GM12892 (cell line): ENCODE data around the gene CD82.

Experiments
- DNase-seq: peaks from one replicate; pipeline ENCODE4 v3.0.0; 2011; ENCODE audit not compliant: insufficient read length
- FAIRE-seq: peaks from 2 replicates; lab custom pipeline; 2011; peaks lifted over from hg19 to GRCh38; lab: Jason Lieb, UNC
- POLR2A ChIP-seq: IDR thresholded peaks from 2 replicates; pipeline ENCODE4 v1.6.1; 2011; ENCODE audit warnings: low read depth, low read length, control low read depth
- POLR2AphosphoS5 ChIP-seq: IDR thresholded peaks from 2 replicates; pipeline ENCODE4 v1.6.1; 2011; ENCODE audit warnings: low read depth, low read length, control low read depth
- TAF1 ChIP-seq: IDR thresholded peaks from 2 replicates; pipeline ENCODE4 v1.6.1; 2011; ENCODE audit warnings: low read depth, mild to moderate bottlenecking, control low read depth, low read length, borderline replicate concordance

Gene CD82

GRCh38 chr11:44618561-44619425, 53.3 kb downstream of the CD82 start:
- FAIRE-seq, result no peak
- no peak for DNase-seq
- no peak for TF ChIP-seq POLR2AphosphoS5
- no peak for TF ChIP-seq TAF1
- TF ChIP-seq POLR2A, result no peak

- no peak for FAIRE-seq
Measured at GRCh38 chr11:44620328-44620725, 54.9 kb downstream of the CD82 start.

GRCh38 chr11:44621140-44621681, 55.7 kb downstream of the CD82 start:
- peak; percentile 70 for FAIRE-seq
- DNase-seq, result peak; percentile 72
- TF ChIP-seq POLR2AphosphoS5, result peak; percentile 36; the same call in 1 of the 2 replicates
- TF ChIP-seq TAF1, result no peak
- TF ChIP-seq POLR2A, result 0 out of 2 replicates have a peak, but pooled peaks have one; percentile 37

More at GRCh38 chr11:44620328-44620725, 54.9 kb downstream of the CD82 start:
- TF ChIP-seq TAF1 (no peak), POLR2AphosphoS5 (no peak), POLR2A (no peak)
- DNase-seq, result no peak

GRCh38 chr11:44621784-44622183, 56.3 kb downstream of the CD82 start:
- DNase-seq (peak; percentile 2), FAIRE-seq (no peak)
- TF ChIP-seq TAF1, result no peak
- TF ChIP-seq POLR2AphosphoS5, result no peak
- no peak for TF ChIP-seq POLR2A

GRCh38 chr11:44622190-44622650, 56.8 kb downstream of the CD82 start:
- FAIRE-seq, result no peak
- TF ChIP-seq POLR2AphosphoS5 (0 out of 2 replicates have a peak, but pooled peaks have one; percentile 29), POLR2A (no peak), TAF1 (no peak)
- DNase-seq, result peak; percentile 2

GRCh38 chr11:44622721-44623258, 57.3 kb downstream of the CD82 start:
- TF ChIP-seq POLR2AphosphoS5 (no peak), POLR2A (no peak; the same call in 1 of the 2 replicates), TAF1 (no peak)
- DNase-seq (peak; percentile 4), FAIRE-seq (no peak)

GRCh38 chr11:44623341-44623730, 57.9 kb downstream of the CD82 start:
- FAIRE-seq (peak; percentile 80), DNase-seq (peak; percentile 10)
- TF ChIP-seq POLR2AphosphoS5, result peak; percentile 83; the same call in 1 of the 2 replicates
- TF ChIP-seq TAF1, result no peak
- peak; percentile 64; the same call in 1 of the 2 replicates for TF ChIP-seq POLR2A

- peak; percentile 3 for DNase-seq
- no peak for FAIRE-seq
- TF ChIP-seq TAF1 (no peak), POLR2AphosphoS5 (peak; percentile 17; the same call in 1 of the 2 replicates), POLR2A (peak; percentile 3; the same call in 1 of the 2 replicates)
Measured at GRCh38 chr11:44623731-44624491, 58.4 kb downstream of the CD82 start.

- FAIRE-seq (no peak), DNase-seq (no peak)
- TF ChIP-seq TAF1, result no peak
- TF ChIP-seq POLR2A, result peak; percentile 2; the same call in 1 of the 2 replicates
- no peak for TF ChIP-seq POLR2AphosphoS5
Measured at GRCh38 chr11:44624761-44625221, 59.3 kb downstream of the CD82 start.

- TF ChIP-seq POLR2A, result no peak; the same call in 1 of the 2 replicates
- no peak for TF ChIP-seq TAF1
- no peak for TF ChIP-seq POLR2AphosphoS5
- DNase-seq, result no peak
- FAIRE-seq, result no peak
Measured at GRCh38 chr11:44625759-44626523, 60.5 kb downstream of the CD82 start.

GRCh38 chr11:44626645-44627044, 61.2 kb downstream of the CD82 start:
- FAIRE-seq (no peak), DNase-seq (no peak)
- no peak for TF ChIP-seq TAF1
- no peak for TF ChIP-seq POLR2A
- no peak for TF ChIP-seq POLR2AphosphoS5
